ENCODE measurements around the gene APMAP.
"Not testable (repeated sequence)": the region's sequence is repeated elsewhere in the genome, so short reads cannot be mapped to it uniquely, and the experiment has no call there.

The APMAP gene

DNA sequence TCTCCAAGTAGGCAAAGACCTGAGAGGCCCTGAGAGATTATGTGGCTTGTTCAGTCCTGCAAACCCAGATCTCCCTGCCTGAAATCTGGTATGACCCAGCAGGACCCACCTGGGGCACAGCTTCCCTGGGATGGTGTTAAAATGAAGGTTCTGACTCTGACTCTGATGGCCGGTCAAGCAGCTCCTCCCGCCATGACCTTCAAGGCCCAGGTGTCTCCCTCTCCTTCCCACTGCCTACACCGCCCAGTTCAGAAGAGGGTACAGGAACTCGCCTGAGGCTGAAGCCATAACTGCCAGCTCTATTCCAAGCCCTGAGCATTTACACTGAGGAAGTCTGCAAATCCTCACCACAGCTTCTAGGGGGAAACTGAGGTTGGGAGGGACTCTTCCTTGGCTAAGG, 49.4 kb downstream of the APMAP start:
- Histone ChIP-seq H3K36me3 (ENCODE audit: control insufficient read depth, insufficient read depth, low read length) (no peaks in the 10 kb centered on the region), H3K4me1 (ENCODE audit: control insufficient read depth, insufficient read depth, low read length) (no peaks in the 10 kb centered on the region), H3K27ac (ENCODE audit: low read depth, low read length) (no peak overlapping the region), H3K27me3 (ENCODE audit: control insufficient read depth, insufficient read depth, low read length) (no peaks in the 10 kb centered on the region), H3K9ac (ENCODE audit: low read length) (no peak overlapping the region), H3K4me3 (ENCODE audit: low read length) (no peak overlapping the region)

DNA sequence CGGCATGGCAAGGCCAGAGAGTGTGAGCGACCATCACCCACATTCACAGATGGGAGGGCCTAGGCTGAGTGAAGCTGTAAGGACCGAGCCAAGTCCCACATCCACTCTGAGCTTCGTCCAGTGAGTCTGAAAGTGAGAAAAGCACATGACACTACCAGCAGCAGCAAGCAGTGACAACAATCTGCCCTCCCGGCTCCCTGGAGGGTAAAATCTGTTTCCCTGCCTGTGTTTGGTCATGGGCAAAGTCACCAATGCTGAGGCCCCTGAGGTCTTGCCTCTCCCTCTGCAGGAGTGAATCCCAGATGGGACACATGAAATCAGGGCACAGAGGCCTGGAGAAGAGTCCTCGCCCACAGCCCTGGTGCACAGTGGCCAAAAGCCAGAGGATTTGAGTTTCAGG, 49.9 kb downstream of the APMAP start:
- no peak overlapping the region for H3K4me3 ChIP-seq (ENCODE audit: low read length)
- no peak overlapping the region for H3K9ac ChIP-seq (ENCODE audit: low read length)
- no peak overlapping the region for H3K27ac ChIP-seq (ENCODE audit: low read depth, low read length)
- no peaks in the 10 kb centered on the region for H3K27me3 ChIP-seq (ENCODE audit: control insufficient read depth, insufficient read depth, low read length)
- H3K36me3 ChIP-seq (ENCODE audit: control insufficient read depth, insufficient read depth, low read length) = no peaks in the 10 kb centered on the region
- H3K4me1 ChIP-seq (ENCODE audit: control insufficient read depth, insufficient read depth, low read length) = no peaks in the 10 kb centered on the region

DNA sequence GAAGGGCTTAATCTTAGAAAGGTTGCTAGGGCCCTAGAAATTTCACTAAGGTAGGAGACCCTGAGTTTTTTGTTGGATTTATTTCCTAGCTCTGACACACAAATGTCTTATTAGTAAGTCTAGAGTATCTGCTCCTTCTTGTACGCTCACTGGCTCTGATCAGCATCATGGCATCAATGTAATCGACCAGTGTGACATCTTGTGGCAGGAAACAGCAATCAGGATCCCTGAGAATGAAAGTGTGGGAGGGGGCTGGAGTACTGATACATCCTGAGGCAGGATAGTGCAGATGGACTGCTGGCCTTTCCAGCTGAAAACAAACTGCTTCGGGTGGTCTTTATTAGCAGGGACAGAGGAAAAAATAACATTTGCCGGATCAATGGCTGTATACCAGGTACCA, 53.5 kb downstream of the APMAP start:
- no peak overlapping the region for H3K9ac ChIP-seq (ENCODE audit: low read length)
- no peaks in the 10 kb centered on the region for H3K36me3 ChIP-seq (ENCODE audit: control insufficient read depth, insufficient read depth, low read length)
- H3K27ac ChIP-seq (ENCODE audit: low read depth, low read length) = no peak overlapping the region
- H3K4me3 ChIP-seq (ENCODE audit: low read length) = no peak overlapping the region
- no peaks in the 10 kb centered on the region for H3K27me3 ChIP-seq (ENCODE audit: control insufficient read depth, insufficient read depth, low read length)
- no peaks in the 10 kb centered on the region for H3K4me1 ChIP-seq (ENCODE audit: control insufficient read depth, insufficient read depth, low read length)

DNA sequence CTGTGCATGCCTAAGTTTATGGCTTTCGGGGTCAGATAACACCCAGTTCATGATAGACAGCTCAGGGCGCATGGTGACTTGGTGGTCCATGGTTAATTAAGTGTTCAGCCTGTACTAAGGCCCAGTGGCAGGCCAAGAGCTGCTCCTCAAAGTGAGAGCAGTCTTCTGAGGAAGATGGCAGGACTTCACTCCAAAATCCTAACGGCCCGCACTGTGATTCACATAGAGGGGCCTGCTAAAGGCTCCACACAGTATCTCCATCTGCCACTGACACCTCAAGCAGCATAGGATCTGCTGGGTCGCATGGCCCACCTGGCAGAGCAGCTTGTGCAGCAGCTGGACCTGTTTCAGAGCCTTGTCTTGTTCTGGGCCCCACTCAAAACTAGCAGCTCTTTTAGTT, 54.1 kb downstream of the APMAP start:
- Histone ChIP-seq H3K27me3 (ENCODE audit: control insufficient read depth, insufficient read depth, low read length) (no peaks in the 10 kb centered on the region), H3K36me3 (ENCODE audit: control insufficient read depth, insufficient read depth, low read length) (no peaks in the 10 kb centered on the region), H3K27ac (ENCODE audit: low read depth, low read length) (no peak overlapping the region), H3K4me3 (ENCODE audit: low read length) (no peak overlapping the region), H3K9ac (ENCODE audit: low read length) (no peak overlapping the region), H3K4me1 (ENCODE audit: control insufficient read depth, insufficient read depth, low read length) (no peaks in the 10 kb centered on the region)

DNA sequence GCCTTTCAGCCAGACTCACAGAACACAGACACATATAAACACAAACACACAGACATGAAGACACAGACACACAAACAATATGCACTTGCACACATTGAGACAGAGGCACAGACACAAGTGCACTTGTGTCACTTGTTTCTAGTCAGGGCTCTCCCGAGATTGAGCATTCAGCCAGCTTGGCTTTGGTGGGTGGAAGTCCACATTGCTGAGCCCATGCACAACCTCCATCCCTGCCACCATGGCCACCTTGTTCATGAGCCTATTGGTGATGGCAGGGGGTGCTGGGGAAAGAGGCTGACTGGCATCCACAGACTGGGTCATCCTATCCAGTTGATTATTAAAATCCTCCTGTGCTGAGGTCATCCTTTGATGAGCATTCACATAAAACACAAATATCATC, 55.0 kb downstream of the APMAP start:
- no peaks in the 10 kb centered on the region for H3K27me3 ChIP-seq (ENCODE audit: control insufficient read depth, insufficient read depth, low read length)
- no peak overlapping the region for H3K4me3 ChIP-seq (ENCODE audit: low read length)
- H3K27ac ChIP-seq (ENCODE audit: low read depth, low read length) = no peak overlapping the region
- H3K4me1 ChIP-seq (ENCODE audit: control insufficient read depth, insufficient read depth, low read length) = no peaks in the 10 kb centered on the region
- no peak overlapping the region for H3K9ac ChIP-seq (ENCODE audit: low read length)
- H3K36me3 ChIP-seq (ENCODE audit: control insufficient read depth, insufficient read depth, low read length) = no peaks in the 10 kb centered on the region

DNA sequence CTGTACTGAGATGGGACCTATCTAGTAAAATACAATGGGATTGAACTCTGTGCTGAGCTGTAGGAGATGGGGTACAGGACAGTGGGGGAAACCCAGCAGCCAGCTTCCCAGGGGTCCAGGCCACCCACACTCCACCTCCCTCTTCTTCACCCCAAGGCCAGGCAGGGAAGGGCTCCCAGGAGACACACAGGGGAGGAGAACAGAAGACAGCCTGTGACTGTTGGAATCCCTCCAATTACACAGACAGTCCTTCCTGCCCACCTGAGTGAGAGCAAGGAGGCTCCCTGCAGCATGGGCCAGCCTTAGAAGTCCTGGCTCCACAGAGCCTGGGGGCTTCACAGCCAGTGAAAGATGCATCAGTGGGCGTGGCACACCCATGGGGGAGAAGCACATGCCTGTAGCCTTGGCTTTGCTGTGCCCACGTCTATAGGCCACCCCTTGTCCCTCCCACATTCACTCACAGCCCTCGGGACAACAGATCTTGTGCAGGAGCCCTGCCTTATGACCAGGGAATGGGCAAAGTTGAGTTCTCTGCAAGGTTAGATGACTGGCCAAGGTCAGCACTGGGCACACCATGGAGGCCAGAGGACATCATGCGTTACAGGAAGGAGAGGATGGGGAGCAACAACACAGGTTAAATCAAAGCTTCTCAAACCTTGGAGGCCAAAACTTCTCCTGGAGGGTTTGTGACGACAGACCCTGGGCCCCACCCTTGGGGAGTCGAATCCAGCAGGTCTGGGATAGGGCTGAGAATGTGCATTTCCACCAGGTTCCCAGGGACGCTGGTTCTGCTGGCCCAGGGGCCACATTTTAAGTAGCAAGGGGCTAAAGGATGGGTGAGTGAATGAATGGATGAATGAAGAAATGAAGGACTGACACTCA, 55.8 kb downstream of the APMAP start:
- H3K27ac ChIP-seq (ENCODE audit: low read depth, low read length) = no peak overlapping the region
- H3K9ac ChIP-seq (ENCODE audit: low read length) = no peak overlapping the region
- no peaks in the 10 kb centered on the region for H3K36me3 ChIP-seq (ENCODE audit: control insufficient read depth, insufficient read depth, low read length)
- no peak overlapping the region for H3K4me3 ChIP-seq (ENCODE audit: low read length)
- H3K4me1 ChIP-seq (ENCODE audit: control insufficient read depth, insufficient read depth, low read length) = no peaks in the 10 kb centered on the region
- no peaks in the 10 kb centered on the region for H3K27me3 ChIP-seq (ENCODE audit: control insufficient read depth, insufficient read depth, low read length)

DNA sequence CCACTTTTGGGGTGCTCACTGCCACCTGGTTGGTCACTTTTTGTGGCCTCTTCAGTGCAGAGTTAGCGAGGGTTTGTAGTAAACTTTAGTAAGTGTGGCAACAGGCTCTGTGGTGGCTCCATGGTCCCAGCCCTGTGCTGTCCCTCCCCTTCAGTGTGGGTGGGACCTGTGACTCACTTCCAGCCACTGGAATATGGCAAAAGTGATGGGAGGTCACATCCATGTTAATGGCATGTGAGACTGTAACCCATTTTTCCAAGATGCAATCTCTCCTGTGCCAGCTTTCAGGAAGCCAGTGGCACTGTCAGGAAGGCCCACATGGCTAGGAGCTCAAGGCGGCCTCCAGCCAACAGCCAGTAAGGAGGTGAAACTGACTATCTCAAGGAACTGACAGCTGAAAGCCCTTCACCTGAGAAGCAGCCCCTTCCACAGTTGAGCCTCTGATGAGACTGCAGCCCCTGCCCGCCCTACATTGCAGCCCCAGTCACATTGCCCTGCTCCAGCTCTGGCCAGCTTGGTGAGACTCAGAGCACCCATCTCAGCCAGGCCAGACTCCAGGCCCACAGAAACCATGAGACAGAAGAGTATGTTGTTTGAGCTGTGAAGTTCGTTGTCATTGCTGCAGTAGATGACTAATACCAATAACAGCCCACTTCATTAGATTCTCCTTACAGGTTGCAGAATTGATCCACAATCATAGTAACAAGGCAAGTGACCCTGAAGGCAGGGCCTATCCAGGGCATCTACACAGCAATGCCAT, 56.6 kb downstream of the APMAP start:
- Histone ChIP-seq H3K4me1 (ENCODE audit: control insufficient read depth, insufficient read depth, low read length) (no peaks in the 10 kb centered on the region), H3K9ac (ENCODE audit: low read length) (no peak overlapping the region), H3K36me3 (ENCODE audit: control insufficient read depth, insufficient read depth, low read length) (no peaks in the 10 kb centered on the region), H3K27ac (ENCODE audit: low read depth, low read length) (no peak overlapping the region), H3K4me3 (ENCODE audit: low read length) (no peak overlapping the region), H3K27me3 (ENCODE audit: control insufficient read depth, insufficient read depth, low read length) (peaks cover 2% of the 10 kb centered on the region)

DNA sequence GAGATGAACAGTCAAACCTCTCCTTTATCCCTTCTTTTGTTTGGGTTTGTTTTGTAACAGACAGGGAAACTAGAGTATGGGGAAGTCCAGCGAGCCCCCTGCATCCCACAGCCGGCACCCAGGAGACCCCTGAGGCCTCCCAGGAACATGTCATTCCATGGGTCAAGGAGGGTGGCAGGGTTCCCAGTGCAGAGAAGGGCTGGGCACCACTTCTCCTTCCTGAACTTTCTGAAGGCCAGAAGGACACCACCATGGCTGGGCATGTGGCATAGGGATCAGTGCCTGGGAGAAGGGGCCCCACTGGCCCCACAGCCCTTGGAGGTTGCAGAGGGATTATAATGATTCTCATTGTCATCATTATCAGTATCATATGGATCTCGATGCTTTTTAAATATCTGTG, 57.4 kb downstream of the APMAP start:
- Histone ChIP-seq H3K4me3 (ENCODE audit: low read length) (no peak overlapping the region), H3K27ac (ENCODE audit: low read depth, low read length) (no peak overlapping the region), H3K9ac (ENCODE audit: low read length) (no peak overlapping the region), H3K27me3 (ENCODE audit: control insufficient read depth, insufficient read depth, low read length) (peaks cover 2% of the 10 kb centered on the region), H3K4me1 (ENCODE audit: control insufficient read depth, insufficient read depth, low read length) (no peaks in the 10 kb centered on the region), H3K36me3 (ENCODE audit: control insufficient read depth, insufficient read depth, low read length) (no peaks in the 10 kb centered on the region)

DNA sequence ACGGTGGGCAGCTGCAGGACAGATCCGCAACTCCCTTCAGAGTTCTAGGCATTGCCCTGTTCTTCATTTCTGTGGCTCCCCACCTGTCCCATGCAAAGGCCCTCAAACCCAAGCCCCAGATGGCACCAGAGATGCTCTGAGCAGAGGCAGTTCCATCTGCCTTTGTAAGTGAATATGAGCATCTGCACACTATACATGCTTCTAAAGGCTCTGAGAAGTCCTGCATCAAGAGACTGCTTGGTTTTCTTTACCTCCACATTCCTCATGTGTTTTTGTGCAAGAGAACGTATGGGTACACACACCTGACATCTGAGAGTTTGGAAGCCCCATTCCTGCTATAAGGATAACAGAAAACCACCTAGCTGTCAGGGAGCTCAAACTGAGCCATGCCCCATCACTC, 57.8 kb downstream of the APMAP start:
- no peaks in the 10 kb centered on the region for H3K36me3 ChIP-seq (ENCODE audit: control insufficient read depth, insufficient read depth, low read length)
- no peak overlapping the region for H3K9ac ChIP-seq (ENCODE audit: low read length)
- H3K27ac ChIP-seq (ENCODE audit: low read depth, low read length) = no peak overlapping the region
- no peaks in the 10 kb centered on the region for H3K4me1 ChIP-seq (ENCODE audit: control insufficient read depth, insufficient read depth, low read length)
- peaks cover 2% of the 10 kb centered on the region for H3K27me3 ChIP-seq (ENCODE audit: control insufficient read depth, insufficient read depth, low read length)
- no peak overlapping the region for H3K4me3 ChIP-seq (ENCODE audit: low read length)

DNA sequence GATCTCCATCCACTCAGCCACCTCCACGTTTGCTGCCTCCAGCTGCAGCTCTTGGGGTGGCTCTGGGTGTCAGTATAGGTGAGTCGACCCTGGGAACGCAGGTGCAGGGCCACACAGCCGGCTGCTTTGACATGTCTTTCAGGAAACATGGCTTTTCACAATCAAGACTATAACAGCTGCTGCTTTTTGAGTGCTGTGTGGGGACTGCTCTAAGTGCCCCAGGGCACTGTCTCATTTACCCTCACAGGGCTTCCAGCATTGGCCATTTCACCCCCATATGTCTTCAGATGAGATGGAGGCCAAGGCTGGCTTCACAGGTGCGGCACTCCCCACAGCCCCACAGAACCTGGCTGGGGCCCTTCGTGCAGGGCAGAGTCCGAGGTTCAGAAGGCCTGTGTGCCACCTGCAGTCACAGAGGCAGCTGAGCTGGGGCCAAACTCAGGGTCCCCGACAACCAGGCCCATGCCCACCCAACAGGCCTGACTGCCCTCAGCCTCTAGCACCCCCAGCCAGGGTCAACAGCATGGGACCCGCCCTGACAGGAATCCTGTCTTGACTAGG, 58.4 kb downstream of the APMAP start:
- no peaks in the 10 kb centered on the region for H3K4me1 ChIP-seq (ENCODE audit: control insufficient read depth, insufficient read depth, low read length)
- H3K27ac ChIP-seq (ENCODE audit: low read depth, low read length) = no peak overlapping the region
- H3K4me3 ChIP-seq (ENCODE audit: low read length) = no peak overlapping the region
- peaks cover 2% of the 10 kb centered on the region for H3K27me3 ChIP-seq (ENCODE audit: control insufficient read depth, insufficient read depth, low read length)
- H3K36me3 ChIP-seq (ENCODE audit: control insufficient read depth, insufficient read depth, low read length) = no peaks in the 10 kb centered on the region
- no peak overlapping the region for H3K9ac ChIP-seq (ENCODE audit: low read length)

DNA sequence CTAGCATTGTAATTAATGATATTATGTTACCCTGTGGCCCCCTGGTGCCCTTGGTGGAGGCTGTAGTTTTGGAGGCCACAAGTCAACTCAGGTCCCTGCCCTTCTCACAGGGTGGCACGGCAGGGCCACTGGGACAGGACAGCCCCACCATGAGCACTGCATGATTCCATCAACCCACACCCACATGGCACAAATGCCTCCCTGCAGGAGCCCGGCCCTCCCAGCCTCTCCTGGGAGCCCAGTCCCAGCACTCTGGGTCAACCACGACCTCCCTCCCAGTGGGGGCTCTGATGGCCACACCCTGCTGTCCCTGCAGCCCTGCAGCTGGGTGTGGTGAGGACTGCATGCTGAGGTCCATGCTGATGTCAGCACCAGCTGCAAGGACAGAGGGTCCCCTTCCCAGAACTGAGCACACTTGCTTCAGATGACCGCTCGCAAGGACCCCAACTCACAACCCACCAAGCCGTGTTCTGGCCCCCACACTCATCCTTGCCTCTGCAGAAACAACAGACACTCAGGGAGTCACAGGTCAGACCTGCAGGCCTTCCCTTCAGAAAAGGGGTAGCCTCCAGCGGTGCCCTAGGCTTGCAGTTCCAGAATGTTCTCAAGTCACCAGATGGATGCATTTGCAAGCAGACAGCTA, 59.2 kb downstream of the APMAP start:
- no peaks in the 10 kb centered on the region for H3K4me1 ChIP-seq (ENCODE audit: control insufficient read depth, insufficient read depth, low read length)
- no peak overlapping the region for H3K27ac ChIP-seq (ENCODE audit: low read depth, low read length)
- H3K4me3 ChIP-seq (ENCODE audit: low read length) = no peak overlapping the region
- peaks cover 2% of the 10 kb centered on the region for H3K27me3 ChIP-seq (ENCODE audit: control insufficient read depth, insufficient read depth, low read length)
- no peaks in the 10 kb centered on the region for H3K36me3 ChIP-seq (ENCODE audit: control insufficient read depth, insufficient read depth, low read length)
- no peak overlapping the region for H3K9ac ChIP-seq (ENCODE audit: low read length)

DNA sequence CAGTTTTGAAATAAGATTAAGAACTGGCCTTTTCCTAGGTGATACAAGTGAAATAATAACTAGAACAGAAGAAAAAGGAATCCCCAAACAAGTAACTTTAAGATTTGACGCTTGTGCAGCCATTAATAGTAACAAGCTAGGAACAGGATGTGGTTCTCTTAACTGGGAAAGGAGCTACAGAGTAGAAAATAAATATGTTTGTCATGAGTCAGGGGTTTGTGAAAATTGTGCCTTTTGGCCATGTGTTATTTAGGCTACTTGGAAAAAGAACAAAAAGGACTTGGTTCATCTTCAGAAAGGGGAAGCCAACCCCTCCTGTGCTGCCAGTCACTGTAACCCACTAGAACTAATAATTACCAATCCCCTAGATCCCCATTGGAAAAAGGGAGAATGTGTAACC, 60.7 kb downstream of the APMAP start:
- H3K27me3 ChIP-seq (ENCODE audit: control insufficient read depth, insufficient read depth, low read length); H3K4me3 ChIP-seq (ENCODE audit: low read length); H3K36me3 ChIP-seq (ENCODE audit: control insufficient read depth, insufficient read depth, low read length); H3K27ac ChIP-seq (ENCODE audit: low read depth, low read length); H3K4me1 ChIP-seq (ENCODE audit: control insufficient read depth, insufficient read depth, low read length); H3K9ac ChIP-seq (ENCODE audit: low read length): not testable (repeated sequence)

All from rectal smooth muscle tissue (tissue), 1 donor.